ENCODE measurements around the gene USP12. TPM values are rescaled to one million over a fixed set of nuclear protein-coding genes. Genes with fewer than 3 reads are reported as not detected.
"Not testable (repeated sequence)": the region's sequence is repeated elsewhere in the genome, so short reads cannot be mapped to it uniquely, and the experiment has no call there.

USP12 gene
- total RNA-seq, 1 experiment from 2014 or later: 26.1 TPM

GRCh38 chr13:27148900-27149299, 22.7 kb downstream of the USP12 start (continued):
- TF ChIP-seq ZNF138 (CRISPR knock-in tag; conservative IDR thresholded peaks at IDR 0.05): no peak
- TF ChIP-seq HMGA2 (CRISPR knock-in tag; IDR thresholded peaks at IDR 0.05): no peak
- TF ChIP-seq, protein P1, sequence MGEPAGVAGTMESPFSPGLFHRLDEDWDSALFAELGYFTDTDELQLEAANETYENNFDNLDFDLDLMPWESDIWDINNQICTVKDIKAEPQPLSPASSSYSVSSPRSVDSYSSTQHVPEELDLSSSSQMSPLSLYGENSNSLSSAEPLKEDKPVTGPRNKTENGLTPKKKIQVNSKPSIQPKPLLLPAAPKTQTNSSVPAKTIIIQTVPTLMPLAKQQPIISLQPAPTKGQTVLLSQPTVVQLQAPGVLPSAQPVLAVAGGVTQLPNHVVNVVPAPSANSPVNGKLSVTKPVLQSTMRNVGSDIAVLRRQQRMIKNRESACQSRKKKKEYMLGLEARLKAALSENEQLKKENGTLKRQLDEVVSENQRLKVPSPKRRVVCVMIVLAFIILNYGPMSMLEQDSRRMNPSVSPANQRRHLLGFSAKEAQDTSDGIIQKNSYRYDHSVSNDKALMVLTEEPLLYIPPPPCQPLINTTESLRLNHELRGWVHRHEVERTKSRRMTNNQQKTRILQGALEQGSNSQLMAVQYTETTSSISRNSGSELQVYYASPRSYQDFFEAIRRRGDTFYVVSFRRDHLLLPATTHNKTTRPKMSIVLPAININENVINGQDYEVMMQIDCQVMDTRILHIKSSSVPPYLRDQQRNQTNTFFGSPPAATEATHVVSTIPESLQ (CRISPR knock-in tag; IDR thresholded peaks at IDR 0.05): no peak

DNA sequence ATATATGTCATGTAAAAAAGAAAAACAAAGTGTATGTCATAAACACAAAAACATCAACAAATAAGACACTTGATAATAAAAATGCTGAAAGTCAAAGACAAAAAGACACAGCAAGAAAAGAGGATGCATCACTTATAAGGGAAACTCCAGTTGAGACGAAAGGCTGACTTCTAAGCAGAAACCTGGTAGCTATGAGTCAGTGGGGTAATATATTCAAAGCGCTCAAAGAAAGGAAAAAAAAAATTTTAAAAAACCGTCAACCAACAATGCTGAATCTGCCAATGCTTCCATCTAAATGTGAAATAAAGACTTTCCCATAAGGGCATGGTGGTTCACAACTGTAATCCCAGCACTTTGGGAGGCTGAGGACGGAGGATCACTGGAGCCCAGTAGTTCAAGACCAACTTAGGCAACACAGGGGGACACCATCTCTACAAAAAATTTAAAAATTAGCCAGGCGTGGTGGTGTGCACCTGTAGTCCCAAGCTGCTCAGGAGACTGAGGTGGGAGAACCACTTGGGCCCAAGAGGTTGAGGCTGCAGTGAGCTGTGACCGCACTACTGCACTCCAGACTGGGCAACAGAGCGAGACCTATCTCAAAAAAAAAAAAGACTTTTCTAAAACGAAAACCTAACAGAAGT, 24.0 kb downstream of the USP12 start:
- ChIA-PET CTCF (no interaction called here), POLR2A (no interaction called here)
- H3K4me1 Mint-ChIP-seq: peaks cover 31% of the 10 kb centered on the region
- H3K9me3 Mint-ChIP-seq: peaks cover 9% of the 10 kb centered on the region
- H3K36me3 Mint-ChIP-seq: peaks cover 14% of the 10 kb centered on the region
- no peak for ATAC-seq
- H3K27me3 Mint-ChIP-seq (ENCODE audit: low read depth): no peaks in the 10 kb centered on the region
- no peak for DNase-seq (ENCODE audit: low spot score)
- TF ChIP-seq, protein P2, sequence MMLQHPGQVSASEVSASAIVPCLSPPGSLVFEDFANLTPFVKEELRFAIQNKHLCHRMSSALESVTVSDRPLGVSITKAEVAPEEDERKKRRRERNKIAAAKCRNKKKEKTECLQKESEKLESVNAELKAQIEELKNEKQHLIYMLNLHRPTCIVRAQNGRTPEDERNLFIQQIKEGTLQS (CRISPR knock-in tag; conservative IDR thresholded peaks at IDR 0.05): no peak
- TF ChIP-seq ZNF121 (CRISPR knock-in tag; IDR thresholded peaks at IDR 0.05) (peak; percentile 58; the same call in 1 of the 2 replicates), NFATC4 (CRISPR knock-in tag; IDR thresholded peaks at IDR 0.05) (no peak), SMAD4 (CRISPR knock-in tag; IDR thresholded peaks at IDR 0.05) (no peak), FOXP1 (CRISPR knock-in tag; IDR thresholded peaks at IDR 0.05; ENCODE audit: borderline replicate concordance) (no peak), JUN (CRISPR knock-in tag; IDR thresholded peaks at IDR 0.05) (no peak)
- TF ChIP-seq, protein P3, sequence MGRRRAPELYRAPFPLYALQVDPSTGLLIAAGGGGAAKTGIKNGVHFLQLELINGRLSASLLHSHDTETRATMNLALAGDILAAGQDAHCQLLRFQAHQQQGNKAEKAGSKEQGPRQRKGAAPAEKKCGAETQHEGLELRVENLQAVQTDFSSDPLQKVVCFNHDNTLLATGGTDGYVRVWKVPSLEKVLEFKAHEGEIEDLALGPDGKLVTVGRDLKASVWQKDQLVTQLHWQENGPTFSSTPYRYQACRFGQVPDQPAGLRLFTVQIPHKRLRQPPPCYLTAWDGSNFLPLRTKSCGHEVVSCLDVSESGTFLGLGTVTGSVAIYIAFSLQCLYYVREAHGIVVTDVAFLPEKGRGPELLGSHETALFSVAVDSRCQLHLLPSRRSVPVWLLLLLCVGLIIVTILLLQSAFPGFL (CRISPR knock-in tag; IDR thresholded peaks at IDR 0.05; ENCODE audit: borderline replicate concordance): no peak
- TF ChIP-seq, protein P4, sequence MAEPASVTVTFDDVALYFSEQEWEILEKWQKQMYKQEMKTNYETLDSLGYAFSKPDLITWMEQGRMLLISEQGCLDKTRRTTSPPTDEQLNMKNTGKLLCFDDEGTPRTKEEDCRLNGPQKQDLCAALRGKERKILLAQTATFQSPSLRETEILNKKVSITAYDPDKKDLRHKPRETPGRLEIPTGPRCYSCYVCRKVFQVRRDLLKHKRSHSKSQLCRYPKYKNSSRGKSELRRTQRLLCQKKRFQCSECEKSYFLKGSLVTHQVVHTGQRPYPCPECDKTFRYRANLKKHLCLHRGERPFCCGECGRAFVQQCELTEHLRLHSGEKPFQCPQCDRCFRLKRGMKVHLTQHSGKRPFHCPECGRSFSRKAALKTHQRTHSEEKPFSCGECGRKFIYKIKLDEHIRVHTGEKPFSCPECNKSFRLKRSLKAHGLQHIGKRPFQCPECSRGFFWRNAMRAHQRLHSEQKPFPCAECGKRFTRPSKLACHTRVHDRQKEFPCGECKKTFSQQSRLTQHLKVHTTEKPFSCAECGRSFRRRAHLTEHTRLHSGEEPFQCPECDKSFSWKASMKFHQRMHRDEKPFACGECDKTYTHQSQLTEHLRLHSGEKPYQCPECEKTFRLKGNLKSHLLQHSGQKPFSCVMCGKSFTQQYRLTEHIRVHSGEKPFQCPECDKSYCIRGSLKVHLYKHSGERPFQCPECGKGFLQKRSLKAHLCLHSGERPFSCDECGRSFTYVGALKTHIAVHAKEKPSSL (CRISPR knock-in tag; conservative IDR thresholded peaks at IDR 0.05): no peak
- no peak overlapping the region for H3K27ac Mint-ChIP-seq
- no peak overlapping the region for H3K4me3 Mint-ChIP-seq

DNA sequence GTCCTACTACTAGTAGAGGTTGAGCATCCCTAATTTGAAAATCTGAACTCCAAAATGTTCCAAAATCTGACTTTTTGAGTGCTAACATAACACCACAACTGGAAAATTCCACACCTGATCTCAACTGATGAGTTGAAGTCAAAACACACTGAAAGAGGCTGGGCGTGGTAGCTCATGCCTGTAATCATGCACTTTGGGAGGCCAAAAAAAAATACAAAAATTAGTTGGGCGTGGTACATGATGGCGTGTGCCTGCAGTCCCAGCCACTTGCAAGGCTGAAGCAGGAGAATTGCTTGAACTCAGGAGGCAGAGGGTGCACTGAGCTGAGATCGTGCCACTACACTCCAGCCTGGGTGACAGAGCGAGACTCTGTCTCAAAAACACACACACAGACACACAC, 29.9 kb downstream of the USP12 start:
- H3K27me3 Mint-ChIP-seq (ENCODE audit: low read depth): no peaks in the 10 kb centered on the region
- ATAC-seq (no peak), DNase-seq (ENCODE audit: low spot score) (no peak)
- peaks cover 26% of the 10 kb centered on the region for H3K9me3 Mint-ChIP-seq
- H3K36me3 Mint-ChIP-seq: peaks cover 32% of the 10 kb centered on the region
- ChIA-PET CTCF (no interaction called here), POLR2A (no interaction called here)
- H3K4me1 Mint-ChIP-seq: peaks cover 27% of the 10 kb centered on the region
- no peak overlapping the region for H3K27ac Mint-ChIP-seq
- TF ChIP-seq TEAD4 (CRISPR knock-in tag; IDR thresholded peaks at IDR 0.05) (no peak), E2F5 (CRISPR knock-in tag; IDR thresholded peaks at IDR 0.05) (no peak), ZBTB43 (CRISPR knock-in tag; IDR thresholded peaks at IDR 0.05) (no peak), GABPB1 (CRISPR knock-in tag; IDR thresholded peaks at IDR 0.05) (no peak)
- TF ChIP-seq, protein P4 (CRISPR knock-in tag; conservative IDR thresholded peaks at IDR 0.05): no peak
- no peak overlapping the region for H3K4me3 Mint-ChIP-seq

DNA sequence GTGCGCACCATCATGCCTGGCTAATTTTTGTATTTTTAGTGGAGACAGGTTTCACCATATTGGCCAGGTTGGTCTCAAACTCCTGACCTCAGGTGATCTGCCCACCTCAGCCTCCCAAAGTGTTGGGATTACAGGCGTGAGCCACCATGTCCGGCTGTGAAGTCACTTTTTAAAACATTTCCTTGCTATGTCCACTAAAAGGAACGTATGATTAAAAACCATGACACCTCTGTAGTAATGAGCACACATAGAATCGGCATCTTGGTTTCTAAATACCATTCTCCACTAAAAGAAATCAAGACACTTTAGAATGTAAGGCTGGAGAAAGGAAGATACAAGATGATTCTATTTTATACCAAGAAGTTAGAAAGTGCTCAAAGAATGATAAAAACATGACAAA, 30.5 kb downstream of the USP12 start:
- ATAC-seq; DNase-seq (ENCODE audit: low spot score); H3K27me3 Mint-ChIP-seq (ENCODE audit: low read depth); CTCF ChIA-PET; POLR2A ChIA-PET; H3K4me3 Mint-ChIP-seq; H3K27ac Mint-ChIP-seq: not testable (repeated sequence)
- H3K36me3 Mint-ChIP-seq: peaks cover 32% of the 10 kb centered on the region
- H3K9me3 Mint-ChIP-seq: peaks cover 26% of the 10 kb centered on the region
- peaks cover 29% of the 10 kb centered on the region for H3K4me1 Mint-ChIP-seq
